MM.1S (cell line): ENCODE results near the gene STAT6.

Experiments used
- EZH2 ChIP-seq: fragments of 300-600 bp; sonication (generic); optimal IDR thresholded peaks from 2 replicates; pipeline ENCODE3; 2017; ENCODE audit warnings: low read depth, mild to moderate bottlenecking, antibody characterized with exemption, low read length, mixed read lengths
- EZH2phosphoT487 ChIP-seq: fragments of 300-600 bp; sonication (generic); IDR thresholded peaks from 2 replicates; pipeline ENCODE4 v1.6.1; 2018; ENCODE audit warnings: antibody characterized with exemption, low read length
- TF ChIP-seq, protein P1 (sequence below): fragments of 300-600 bp; sonication (generic); IDR thresholded peaks from 2 replicates; pipeline ENCODE4 v1.5.1; 2016; ENCODE audit warnings: antibody characterized with exemption, low read length, mixed read lengths

DNA sequence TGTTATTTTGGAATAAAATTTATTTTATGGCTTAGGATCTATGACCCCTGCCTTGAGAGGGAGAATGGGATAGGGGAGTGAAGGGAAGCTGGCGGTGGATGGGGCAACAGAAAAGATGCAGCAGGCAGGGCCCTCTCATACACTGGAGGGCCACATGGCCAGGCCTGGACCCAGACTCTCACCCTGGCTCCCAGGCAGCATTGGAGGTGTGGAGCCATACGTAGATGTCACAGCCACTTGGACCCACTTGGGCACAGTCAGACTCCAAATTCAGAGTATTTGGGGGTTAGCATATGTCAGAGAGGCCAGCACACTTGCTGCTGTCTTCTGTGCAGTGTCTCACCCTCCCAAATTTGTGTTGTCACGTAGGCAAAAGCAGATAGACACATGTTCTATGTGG lies 15.7 kb downstream of the STAT6 start:
- TF ChIP-seq, protein P1, sequence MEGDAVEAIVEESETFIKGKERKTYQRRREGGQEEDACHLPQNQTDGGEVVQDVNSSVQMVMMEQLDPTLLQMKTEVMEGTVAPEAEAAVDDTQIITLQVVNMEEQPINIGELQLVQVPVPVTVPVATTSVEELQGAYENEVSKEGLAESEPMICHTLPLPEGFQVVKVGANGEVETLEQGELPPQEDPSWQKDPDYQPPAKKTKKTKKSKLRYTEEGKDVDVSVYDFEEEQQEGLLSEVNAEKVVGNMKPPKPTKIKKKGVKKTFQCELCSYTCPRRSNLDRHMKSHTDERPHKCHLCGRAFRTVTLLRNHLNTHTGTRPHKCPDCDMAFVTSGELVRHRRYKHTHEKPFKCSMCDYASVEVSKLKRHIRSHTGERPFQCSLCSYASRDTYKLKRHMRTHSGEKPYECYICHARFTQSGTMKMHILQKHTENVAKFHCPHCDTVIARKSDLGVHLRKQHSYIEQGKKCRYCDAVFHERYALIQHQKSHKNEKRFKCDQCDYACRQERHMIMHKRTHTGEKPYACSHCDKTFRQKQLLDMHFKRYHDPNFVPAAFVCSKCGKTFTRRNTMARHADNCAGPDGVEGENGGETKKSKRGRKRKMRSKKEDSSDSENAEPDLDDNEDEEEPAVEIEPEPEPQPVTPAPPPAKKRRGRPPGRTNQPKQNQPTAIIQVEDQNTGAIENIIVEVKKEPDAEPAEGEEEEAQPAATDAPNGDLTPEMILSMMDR = no peak
- TF ChIP-seq EZH2phosphoT487 (no peak), EZH2 (no peak)
